Cardiac muscle cell (in vitro differentiated cells and primary cell): ENCODE measurements around the gene ARL16. TPM values are rescaled to one million over a fixed set of nuclear protein-coding genes. Genes with fewer than 3 reads are reported as not detected.

ENCODE experiments used
- DNase-seq, 2 donors: peaks; one replicate each; pipeline versions ENCODE4 v3.0.0 to v3.0.0-alpha.2; 2010 to 2017; ENCODE audit warnings: low read depth in 1 of 2, low spot score in 1 of 2
- H3K27ac ChIP-seq: fragments of 200-600 bp; sonication (generic); 2 replicates; pipeline ENCODE4 v1.5.1; 2016
- H3K27me3 ChIP-seq: fragments of 200-600 bp; sonication (generic); 2 replicates; pipeline ENCODE4 v1.6.0; 2016; ENCODE audit warnings: control low read depth
- H3K36me3 ChIP-seq: fragments of 200-600 bp; sonication (generic); 2 replicates; pipeline ENCODE4 v1.5.1; 2016; ENCODE audit warnings: control low read depth
- H3K4me1 ChIP-seq: fragments of 200-600 bp; sonication (generic); 2 replicates; pipeline ENCODE4 v1.8.1; 2017; ENCODE audit warnings: low read depth, mild to moderate bottlenecking, mixed run types
- H3K4me3 ChIP-seq: fragments of 200-600 bp; sonication (generic); 2 replicates; pipeline ENCODE4 v1.5.1; 2016; ENCODE audit warnings: mild to moderate bottlenecking
- H3K9me3 ChIP-seq: fragments of 200-600 bp; sonication (generic); 2 replicates; pipeline ENCODE4 v1.5.1; 2017; ENCODE audit warnings: low read depth, mild to moderate bottlenecking, control low read depth
- CTCF ChIP-seq: IDR thresholded peaks from 2 replicates; pipeline ENCODE4 v1.5.1; 2012; ENCODE audit warnings: low read depth, mild to moderate bottlenecking, low read length
- polyA plus RNA-seq: library from polyadenylated mRNA; unstranded; fragments of >200 nt; fragmentation: Nextera tagmentation; extraction: Ambion mirVana; gene quantifications from 2 replicates; pipeline ENCODE4 v1.2.1, GENCODE V29; 2016
- total RNA-seq: library from RNA; depleted of rRNA; stranded (reverse); fragments of >200 nt; gene quantifications from 2 replicates; pipeline ENCODE4 v1.2.3, GENCODE V29; 2016

ARL16 gene
- 44.3 and 58.3 TPM in 2 replicates for total RNA-seq
- 92.0 and 109 TPM in 2 replicates for polyA plus RNA-seq

- Histone ChIP-seq H3K4me3 (peak within 1 kb of the TSS; percentile 87), H3K36me3 (peaks cover 14% of the 10 kb centered on the region), H3K4me1 (peaks cover 12% of the 10 kb centered on the region), H3K9me3 (no peaks in the 10 kb centered on the region), H3K27ac (peak within 1 kb of the TSS; percentile 81), H3K27me3 (no peaks in the 10 kb centered on the region)
- DNase-seq, result peak; percentile 99
- TF ChIP-seq CTCF, result no peak
Observed at GRCh38 chr17:81683584-81684441, at the start of gene ARL16, which contains the start of gene HGS. ARL16 (minus strand) TSS chr17:81683797; CDS start chr17:81683753, 44 bp downstream. HGS (plus strand) TSS chr17:81684011; CDS start chr17:81684067, 56 bp downstream.

GRCh38 chr17:81727324-81728031, 43.9 kb upstream of the ARL16 start:
- no peaks in the 10 kb centered on the region for H3K4me1 ChIP-seq
- peaks cover under 1% of the 10 kb centered on the region for H3K27me3 ChIP-seq
- H3K27ac ChIP-seq, result no peak overlapping the region
- DNase-seq, result no peak
- TF ChIP-seq CTCF, result no peak
- no peaks in the 10 kb centered on the region for H3K9me3 ChIP-seq
- H3K4me3 ChIP-seq, result no peak overlapping the region
- H3K36me3 ChIP-seq, result no peaks in the 10 kb centered on the region

GRCh38 chr17:81726004-81726403, 42.4 kb upstream of the ARL16 start:
- Histone ChIP-seq H3K27me3 (no peaks in the 10 kb centered on the region), H3K4me3 (no peak overlapping the region), H3K9me3 (no peaks in the 10 kb centered on the region), H3K4me1 (no peaks in the 10 kb centered on the region), H3K36me3 (no peaks in the 10 kb centered on the region), H3K27ac (no peak overlapping the region)
- no peak for DNase-seq
- TF ChIP-seq CTCF, result no peak

- Histone ChIP-seq H3K36me3 (no peaks in the 10 kb centered on the region), H3K4me1 (no peaks in the 10 kb centered on the region), H3K9me3 (no peaks in the 10 kb centered on the region), H3K27ac (no peak overlapping the region), H3K27me3 (no peaks in the 10 kb centered on the region), H3K4me3 (no peak overlapping the region)
- TF ChIP-seq CTCF, result no peak
- no peak for DNase-seq
Observed at GRCh38 chr17:81725439-81725838, 41.8 kb upstream of the ARL16 start.

GRCh38 chr17:81723651-81724209, 40.1 kb upstream of the ARL16 start:
- Histone ChIP-seq H3K9me3 (no peaks in the 10 kb centered on the region), H3K36me3 (no peaks in the 10 kb centered on the region), H3K4me3 (no peak overlapping the region), H3K27me3 (no peaks in the 10 kb centered on the region), H3K4me1 (no peaks in the 10 kb centered on the region), H3K27ac (no peak overlapping the region)
- DNase-seq, result no peak
- TF ChIP-seq CTCF, result no peak
